DND-41 (cell line): ENCODE results near the gene AKR1B15.

Source experiments
- EZH2 ChIP-seq: IDR thresholded peaks from 3 replicates; pipeline ENCODE4 v1.6.1; 2012; ENCODE audit warnings: borderline replicate concordance, low read depth, mild to moderate bottlenecking, moderate library complexity, low read length, inconsistent platforms; ENCODE audit not compliant: severe bottlenecking
- TF ChIP-seq, protein P1 (sequence below): IDR thresholded peaks from 2 replicates; pipeline ENCODE4 v1.5.1; 2012; ENCODE audit warnings: borderline replicate concordance, low read length, moderate library complexity, mild to moderate bottlenecking; ENCODE audit not compliant: poor library complexity, severe bottlenecking; ENCODE audit errors: extremely low read depth

DNA sequence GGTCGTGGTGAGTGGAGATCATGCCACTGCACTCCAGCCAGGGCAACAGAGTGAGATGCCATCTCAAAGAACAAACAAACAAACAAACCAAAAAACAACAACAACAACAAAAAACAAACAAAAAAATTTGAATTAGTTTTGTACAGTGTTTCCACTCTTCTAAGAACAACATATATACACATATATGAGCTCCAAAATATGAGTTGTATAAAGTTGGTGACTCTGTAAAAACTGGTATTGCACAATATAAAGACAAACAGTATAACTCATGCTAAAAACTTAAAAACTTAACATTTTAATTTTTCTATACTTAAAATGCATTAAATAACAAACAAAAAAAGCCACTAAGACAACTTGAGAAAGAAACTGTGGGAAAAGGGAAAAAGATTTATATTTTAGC, 46.0 kb downstream of the AKR1B15 start:
- TF ChIP-seq, protein P1, sequence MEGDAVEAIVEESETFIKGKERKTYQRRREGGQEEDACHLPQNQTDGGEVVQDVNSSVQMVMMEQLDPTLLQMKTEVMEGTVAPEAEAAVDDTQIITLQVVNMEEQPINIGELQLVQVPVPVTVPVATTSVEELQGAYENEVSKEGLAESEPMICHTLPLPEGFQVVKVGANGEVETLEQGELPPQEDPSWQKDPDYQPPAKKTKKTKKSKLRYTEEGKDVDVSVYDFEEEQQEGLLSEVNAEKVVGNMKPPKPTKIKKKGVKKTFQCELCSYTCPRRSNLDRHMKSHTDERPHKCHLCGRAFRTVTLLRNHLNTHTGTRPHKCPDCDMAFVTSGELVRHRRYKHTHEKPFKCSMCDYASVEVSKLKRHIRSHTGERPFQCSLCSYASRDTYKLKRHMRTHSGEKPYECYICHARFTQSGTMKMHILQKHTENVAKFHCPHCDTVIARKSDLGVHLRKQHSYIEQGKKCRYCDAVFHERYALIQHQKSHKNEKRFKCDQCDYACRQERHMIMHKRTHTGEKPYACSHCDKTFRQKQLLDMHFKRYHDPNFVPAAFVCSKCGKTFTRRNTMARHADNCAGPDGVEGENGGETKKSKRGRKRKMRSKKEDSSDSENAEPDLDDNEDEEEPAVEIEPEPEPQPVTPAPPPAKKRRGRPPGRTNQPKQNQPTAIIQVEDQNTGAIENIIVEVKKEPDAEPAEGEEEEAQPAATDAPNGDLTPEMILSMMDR = no peak
- no peak for TF ChIP-seq EZH2
